Measurements from ENCODE around the gene MRPL24.
"Not testable (repeated sequence)": the region's sequence is repeated elsewhere in the genome, so short reads cannot be mapped to it uniquely, and the experiment has no call there.

Gene MRPL24

GRCh38 chr1:156760092-156760795 is 19.4 kb upstream of the MRPL24 start:
- DNase-seq (ENCODE audit: low spot score), result no peak

GRCh38 chr1:156757572-156758253 is 16.8 kb upstream of the MRPL24 start:
- not testable (repeated sequence) for DNase-seq (ENCODE audit: low spot score)

DNA sequence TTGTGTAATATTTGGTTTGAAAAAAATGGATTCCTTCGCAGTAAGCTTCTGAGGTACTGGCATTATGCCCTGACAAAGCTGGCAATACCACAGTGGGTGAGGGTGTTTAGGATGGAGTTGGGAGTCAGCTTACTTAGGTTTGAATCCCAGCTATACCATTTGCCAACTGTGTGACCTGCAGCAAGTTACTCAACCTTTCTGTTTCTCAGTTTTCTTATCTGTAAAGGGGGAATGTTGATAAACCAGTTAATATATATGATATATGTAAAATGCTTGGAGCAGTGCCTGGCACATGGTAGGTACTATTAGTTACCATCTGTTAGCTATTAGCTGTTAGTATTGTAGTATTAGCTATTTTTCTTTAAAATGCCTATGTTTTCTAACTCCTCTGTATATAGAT is 15.5 kb upstream of the MRPL24 start:
- no peak for DNase-seq (ENCODE audit: low spot score)

GRCh38 chr1:156755527-156755950 is 14.7 kb upstream of the MRPL24 start:
- DNase-seq (ENCODE audit: low spot score), result no peak

GRCh38 chr1:156754219-156754618 is 13.3 kb upstream of the MRPL24 start:
- no peak for DNase-seq (ENCODE audit: low spot score)

DNA sequence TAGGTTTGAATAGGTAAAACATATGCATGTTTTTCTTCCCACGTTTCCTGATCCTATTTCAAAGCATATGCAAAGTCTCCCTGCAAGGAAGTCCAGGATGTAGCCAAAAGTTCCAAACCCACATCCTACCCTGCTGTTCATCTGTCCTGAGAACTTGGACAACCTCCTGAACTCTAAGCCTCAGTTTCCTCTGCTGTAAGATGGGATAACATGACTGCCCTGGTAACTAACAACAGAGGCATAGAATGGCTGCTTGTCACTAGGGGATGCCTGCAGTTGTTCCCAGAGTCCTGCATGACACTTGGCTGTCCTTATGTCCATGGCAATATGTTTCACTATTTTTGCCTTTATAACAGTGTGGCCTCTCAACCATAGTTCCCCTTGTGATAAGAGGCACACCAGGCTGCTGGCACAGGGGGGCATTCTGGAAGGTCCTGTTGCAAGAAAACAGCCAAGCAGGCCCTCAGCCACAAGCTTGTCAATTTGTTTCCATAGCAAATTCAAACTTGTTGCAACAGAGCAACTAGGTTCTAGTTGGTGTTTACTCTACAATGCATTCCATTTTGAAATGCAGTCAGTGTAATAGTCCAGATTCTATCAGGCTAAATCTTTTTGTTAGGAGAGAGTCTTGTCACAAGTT is 12.1 kb upstream of the MRPL24 start:
- DNase-seq (ENCODE audit: low spot score), result no peak

- peak; percentile 87 for DNase-seq (ENCODE audit: low spot score)
These were observed 11.0 kb upstream of the MRPL24 start for GRCh38 chr1:156751757-156752481.

- no peak for DNase-seq (ENCODE audit: low spot score)
These were observed 10.5 kb upstream of the MRPL24 start, which contains the start of gene HDGF for GRCh38 chr1:156751451-156751756. Gene HDGF (minus strand): TSS chr1:156751675. CDS start chr1:156751429, 246 bp downstream.

GRCh38 chr1:156750711-156751450 is 10.0 kb upstream of the MRPL24 start:
- peak; percentile 26 for DNase-seq (ENCODE audit: low spot score)

- DNase-seq (ENCODE audit: low spot score), result no peak
These were observed 9.3 kb upstream of the MRPL24 start for GRCh38 chr1:156750191-156750672.

DNA sequence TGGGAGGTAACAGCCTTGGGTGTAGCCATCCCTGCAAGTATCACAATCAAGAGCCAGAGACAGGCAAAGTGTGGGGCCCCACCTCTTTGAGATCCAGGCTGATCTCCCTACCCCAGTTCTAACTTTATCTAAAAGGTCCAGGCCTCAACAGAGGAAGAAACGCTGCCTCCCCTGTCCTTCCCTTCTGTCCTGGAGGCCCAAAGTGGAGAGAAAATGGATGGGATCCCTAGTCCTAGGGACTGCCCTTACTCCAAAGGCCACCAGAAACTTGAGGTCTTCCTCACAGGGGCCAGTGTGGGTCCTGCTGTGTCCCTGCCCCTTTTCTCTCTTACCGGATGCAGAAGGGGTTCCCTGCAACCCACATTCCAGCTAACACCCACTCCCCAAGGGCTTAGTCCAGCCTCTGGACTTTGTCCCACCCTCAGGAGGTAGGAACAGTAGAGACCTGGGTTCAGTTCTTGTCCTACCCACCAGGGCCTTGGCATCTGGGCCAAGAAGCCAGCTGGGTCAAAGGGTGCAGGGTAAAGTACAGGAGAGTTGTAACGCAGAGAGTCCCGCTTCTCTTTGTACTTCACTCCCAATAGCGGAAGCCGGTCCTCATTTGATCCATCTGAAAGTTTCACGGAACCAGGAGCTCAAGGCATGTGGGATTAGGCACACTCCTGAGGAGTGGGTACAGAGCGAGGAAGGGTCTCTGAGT is 8.7 kb upstream of the MRPL24 start:
- no peak for DNase-seq (ENCODE audit: low spot score)

DNA sequence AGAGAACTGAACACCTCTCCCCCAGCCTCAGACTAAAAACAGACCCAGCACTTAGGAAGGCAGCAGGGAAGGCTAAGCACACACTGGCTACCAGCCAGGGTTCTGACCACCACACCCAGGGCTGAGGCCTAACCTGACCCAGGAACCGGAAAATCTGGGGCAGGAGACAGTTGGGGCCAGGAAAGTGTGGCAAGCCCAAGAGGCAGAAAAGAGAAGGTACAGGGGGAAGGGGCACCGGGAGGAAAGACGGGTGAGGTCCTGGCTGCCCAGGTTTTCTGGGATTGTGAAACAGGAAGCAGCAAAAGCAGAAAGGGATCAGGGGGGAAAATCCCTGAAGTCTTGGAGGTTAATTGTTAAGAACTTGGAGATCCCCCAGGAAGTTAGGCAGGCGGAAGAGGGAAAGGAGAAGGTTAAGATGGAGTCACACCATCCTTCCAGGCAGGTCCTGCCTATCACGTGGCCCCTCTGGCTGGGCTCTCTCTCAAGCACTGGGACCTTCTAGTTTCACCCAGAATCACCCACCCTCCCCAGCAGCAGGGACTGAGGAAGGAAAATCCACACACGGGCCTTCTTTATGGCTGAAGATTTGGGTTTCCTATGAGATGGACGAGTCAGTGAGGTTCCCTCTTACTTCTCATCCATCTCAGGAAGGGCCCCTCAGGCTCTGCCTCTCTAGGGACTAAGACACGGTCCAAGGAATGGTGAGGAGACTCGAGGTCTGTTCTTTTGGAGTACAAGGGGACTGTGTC is 8.0 kb upstream of the MRPL24 start:
- peak; percentile 37 for DNase-seq (ENCODE audit: low spot score)

- no peak for DNase-seq (ENCODE audit: low spot score)
These were observed 7.1 kb upstream of the MRPL24 start for GRCh38 chr1:156747742-156748669.

DNA sequence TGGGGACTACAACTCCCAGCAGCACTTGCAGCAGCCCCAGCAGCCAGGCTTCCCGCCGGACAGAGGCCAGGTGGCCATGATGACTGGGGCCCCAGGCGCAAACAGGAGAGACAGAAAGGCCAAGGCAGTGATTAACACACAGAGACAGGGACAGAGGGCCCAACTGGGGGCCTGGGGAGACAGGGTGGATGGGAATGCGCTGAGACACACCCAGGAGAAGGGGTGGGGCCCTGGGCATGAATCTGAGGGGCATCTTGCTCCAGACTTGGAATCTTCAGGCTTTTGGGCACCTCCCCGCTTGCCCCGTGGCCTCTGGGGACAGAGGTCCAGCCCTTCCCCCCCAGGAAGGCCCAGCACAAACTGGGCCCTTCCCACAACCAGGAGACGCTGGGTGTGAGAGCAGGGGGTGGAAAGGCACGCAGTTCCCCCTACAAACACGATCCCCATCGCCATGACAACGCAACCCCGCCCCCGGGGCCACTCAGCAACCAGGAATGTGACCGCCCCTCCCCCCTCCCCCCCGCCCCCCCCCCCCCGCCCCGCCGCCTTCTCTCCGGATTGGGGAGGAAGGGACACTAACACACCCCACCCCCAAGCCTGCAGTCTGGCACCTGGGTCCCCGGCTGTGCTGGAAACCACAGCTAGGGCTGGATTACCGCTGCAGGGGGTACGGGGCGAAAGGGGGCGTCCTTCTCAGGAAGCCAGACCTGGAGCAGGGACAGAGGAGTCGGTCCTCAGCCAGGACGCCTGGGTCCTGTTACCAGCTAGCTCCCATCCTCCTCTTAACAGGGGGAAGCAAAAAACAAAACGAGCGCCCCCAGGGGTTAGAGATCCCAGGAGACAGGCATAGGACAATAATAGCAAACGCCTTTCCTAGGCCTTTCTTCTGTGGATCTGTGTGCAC is 6.1 kb upstream of the MRPL24 start:
- peak; percentile 87 for DNase-seq (ENCODE audit: low spot score)

GRCh38 chr1:156746406-156746727 is 5.5 kb upstream of the MRPL24 start:
- DNase-seq (ENCODE audit: low spot score), result no peak

GRCh38 chr1:156745881-156746280 is 5.0 kb upstream of the MRPL24 start:
- DNase-seq (ENCODE audit: low spot score), result no peak

DNA sequence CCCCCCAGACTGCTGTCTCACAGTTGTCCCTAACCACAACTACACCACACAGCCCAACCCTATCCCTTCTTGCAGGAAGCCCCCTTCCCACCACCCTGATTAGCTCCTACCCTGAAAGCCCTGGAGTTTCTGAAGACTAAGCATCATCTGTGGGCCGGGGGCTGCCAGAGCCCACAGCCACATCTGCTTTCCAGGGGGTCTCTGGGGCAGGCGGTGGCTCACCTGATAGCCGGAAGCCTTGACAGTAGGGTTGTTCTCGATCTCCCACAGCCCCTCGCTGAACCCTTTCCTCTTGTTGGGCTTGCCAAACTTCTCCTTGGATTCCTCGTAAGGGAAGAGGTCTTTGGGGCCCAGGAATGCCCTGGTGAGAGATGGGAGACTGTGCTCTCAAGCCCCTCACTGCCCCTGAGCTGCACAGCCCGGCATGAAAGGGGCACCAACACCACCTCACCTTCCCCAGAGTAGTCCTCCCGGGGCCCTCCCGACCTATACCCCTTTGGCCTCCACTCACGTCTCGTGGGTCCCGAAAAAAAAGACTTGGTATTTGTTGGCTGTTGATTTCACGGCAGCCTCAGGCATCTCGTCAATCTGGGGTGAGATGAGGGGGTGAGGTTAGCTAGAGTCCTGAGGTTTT is 4.0 kb upstream of the MRPL24 start:
- DNase-seq (ENCODE audit: low spot score), result no peak

DNA sequence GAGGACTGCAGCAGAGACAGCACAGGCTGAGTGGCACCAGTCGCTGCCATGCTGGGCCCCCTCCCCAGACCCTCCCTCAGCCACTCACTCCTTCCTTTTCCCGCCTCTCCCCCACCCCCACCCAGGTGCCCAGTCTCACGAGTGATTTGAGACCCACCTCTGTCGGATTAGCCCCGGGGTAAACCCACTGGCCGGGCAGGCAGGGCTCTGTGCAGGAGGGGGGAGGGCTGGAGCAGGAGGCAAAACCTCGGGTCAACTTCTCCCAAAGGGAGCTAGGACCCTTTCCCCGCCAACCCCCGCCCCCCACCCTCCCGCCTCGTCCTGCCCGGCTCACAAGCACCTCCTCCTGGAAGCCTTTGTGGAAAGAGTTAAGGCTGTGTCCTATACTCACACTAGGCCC is 3.5 kb upstream of the MRPL24 start:
- DNase-seq (ENCODE audit: low spot score), result no peak

Data from kidney capillary endothelial cell (primary cell).